ENCODE results near the gene TNNT3. TPM values are rescaled to one million over a fixed set of nuclear protein-coding genes. Genes with fewer than 3 reads are reported as not detected.

Gene TNNT3
- total and polyA plus RNA-seq, 11 donors = 17.1 to 84.5 (median 46.4) TPM

DNA sequence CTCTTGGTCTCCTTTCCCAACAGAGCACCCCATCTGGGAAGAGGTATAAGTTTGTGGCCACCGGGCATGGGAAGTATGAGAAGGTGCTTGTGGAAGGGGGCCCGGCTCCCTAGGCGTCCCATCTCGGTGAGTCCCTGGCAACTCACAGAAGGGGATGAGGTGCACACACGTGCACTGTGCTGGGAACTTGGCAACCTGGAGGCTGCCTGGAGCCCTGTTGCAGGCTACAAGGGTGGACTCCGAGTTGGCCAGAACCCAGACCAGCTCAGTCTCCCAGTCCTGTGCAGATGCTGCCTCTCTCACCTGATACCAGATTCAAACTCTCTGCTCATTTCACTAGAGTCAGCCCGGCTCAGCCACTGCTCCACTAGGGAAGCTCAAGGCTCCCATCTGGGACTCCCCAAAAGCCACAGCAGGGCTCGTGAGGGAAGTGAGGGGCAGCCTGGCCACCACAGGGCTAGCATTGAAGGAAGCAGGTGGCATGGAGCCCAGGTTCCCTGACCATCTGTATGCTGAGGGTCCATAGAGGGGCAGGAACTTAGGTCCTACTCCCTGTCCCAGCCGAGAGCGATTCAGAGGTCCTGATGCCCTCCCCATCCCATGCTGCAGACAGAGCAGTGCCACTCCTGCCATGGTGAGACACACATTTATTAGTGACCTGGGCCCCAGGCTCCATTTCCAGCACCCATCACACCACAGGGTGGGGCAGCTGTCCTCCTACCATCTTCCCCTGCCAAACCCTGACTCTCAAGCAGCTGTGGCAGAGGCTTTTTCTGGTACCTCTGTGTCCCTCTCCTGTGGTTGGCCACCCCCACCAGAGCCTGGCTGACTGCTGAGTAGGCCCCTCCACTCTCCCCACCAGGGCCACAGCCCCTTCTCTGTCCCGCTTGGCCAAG lies 31.8 kb upstream of the TNNT3 start:
- 85 to 94% (median 88%) methylated on average over 10 to 11 of the region's 11 CpGs for WGBS, 4 donors
- TF ChIP-seq POLR2A (IDR thresholded peaks at IDR 0.05) = no peak
- H3K9me3 ChIP-seq = no peaks in the 10 kb centered on the region
- no peak overlapping the region for H3K4me3 ChIP-seq
- ATAC-seq (no peak), DNase-seq (peak in 2 of 5 donors; percentile 21 to 33)
- H3K36me3 ChIP-seq = peaks cover 0 to 66% (median 38%) of the 10 kb centered on the region in 9 donors
- peaks cover 0 to 38% (median 5%) of the 10 kb centered on the region in 12 donors for H3K4me1 ChIP-seq
- no peaks in the 10 kb centered on the region for H3K27me3 ChIP-seq
- intact Hi-C loops (cut with DNase I) = loop anchor here in 2 of 10 donors (10.0 kb wide), 1 partner anchor 257 kb away; no protein-coding TSS in a partner anchor
- H3K27ac ChIP-seq = peak overlapping the region in 2 of 12 donors; percentile 30 to 71

DNA sequence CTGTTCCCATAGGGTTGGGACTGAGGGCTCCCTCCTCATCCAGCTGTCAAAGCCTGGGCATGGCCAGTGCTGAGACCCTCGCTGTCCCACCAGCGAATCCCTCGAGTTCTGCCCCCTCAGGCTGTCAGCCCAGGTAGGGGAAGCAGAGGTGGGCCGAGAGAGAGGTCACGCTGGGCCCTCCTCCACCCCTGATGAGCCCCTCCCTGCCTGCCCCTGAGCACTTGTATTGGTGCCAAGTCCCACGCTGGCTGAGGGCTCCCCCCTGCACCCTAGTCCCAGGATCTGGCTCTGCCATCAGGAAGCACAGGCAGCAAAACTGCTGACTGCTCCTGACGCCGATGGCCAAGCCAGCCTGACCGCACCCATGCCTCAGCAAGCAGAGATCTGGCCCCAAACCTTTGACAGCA lies 31.2 kb upstream of the TNNT3 start:
- Histone ChIP-seq H3K27ac (peak overlapping the region in 2 of 12 donors; percentile 30 to 71), H3K4me3 (no peak overlapping the region)
- 67 to 86% (median 77%) methylated on average over 6 to 9 of the region's 9 CpGs for WGBS, 4 donors

DNA sequence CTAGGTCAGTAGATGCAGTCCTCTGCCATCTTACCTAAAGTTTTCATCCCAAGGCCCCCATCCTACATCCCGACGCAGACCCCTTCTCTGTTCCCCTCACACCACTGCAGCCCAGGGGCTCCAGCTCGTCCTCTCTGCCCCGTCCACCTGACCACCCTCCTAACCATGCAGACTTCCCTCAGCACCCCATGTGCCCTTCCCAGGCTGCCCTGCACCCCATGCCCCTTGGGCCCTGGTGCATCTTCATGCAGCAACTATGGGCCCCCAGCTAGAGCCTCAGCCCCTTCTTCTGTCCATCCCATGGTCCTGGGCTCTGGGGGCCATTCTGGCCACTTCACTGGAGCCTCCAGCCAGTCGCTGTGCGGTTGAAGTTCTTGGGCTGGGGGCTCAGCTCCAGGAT lies 30.7 kb upstream of the TNNT3 start:
- intact Hi-C loops (cut with DNase I) = loop anchor here in 2 of 10 donors (10.0 kb wide), 1 partner anchor 256 kb away; no protein-coding TSS in a partner anchor
- WGBS, 4 donors = 87 to 94% (median 93%) methylated on average over 6 of the region's 6 CpGs

More for the DNA sequence above, 31.2 kb upstream of the TNNT3 start:
- DNase-seq (peak in 2 of 5 donors; percentile 24 to 58), ATAC-seq (no peak)
- intact Hi-C loops (cut with DNase I) = loop anchor here in 2 of 10 donors (10.0 kb wide), 1 partner anchor 256 kb away; no protein-coding TSS in a partner anchor
- Histone ChIP-seq H3K27me3 (no peaks in the 10 kb centered on the region), H3K36me3 (peaks cover 0 to 63% (median 38%) of the 10 kb centered on the region in 9 donors), H3K9me3 (no peaks in the 10 kb centered on the region), H3K4me1 (peaks cover 0 to 32% (median 0%) of the 10 kb centered on the region in 12 donors)
- TF ChIP-seq, protein P1, sequence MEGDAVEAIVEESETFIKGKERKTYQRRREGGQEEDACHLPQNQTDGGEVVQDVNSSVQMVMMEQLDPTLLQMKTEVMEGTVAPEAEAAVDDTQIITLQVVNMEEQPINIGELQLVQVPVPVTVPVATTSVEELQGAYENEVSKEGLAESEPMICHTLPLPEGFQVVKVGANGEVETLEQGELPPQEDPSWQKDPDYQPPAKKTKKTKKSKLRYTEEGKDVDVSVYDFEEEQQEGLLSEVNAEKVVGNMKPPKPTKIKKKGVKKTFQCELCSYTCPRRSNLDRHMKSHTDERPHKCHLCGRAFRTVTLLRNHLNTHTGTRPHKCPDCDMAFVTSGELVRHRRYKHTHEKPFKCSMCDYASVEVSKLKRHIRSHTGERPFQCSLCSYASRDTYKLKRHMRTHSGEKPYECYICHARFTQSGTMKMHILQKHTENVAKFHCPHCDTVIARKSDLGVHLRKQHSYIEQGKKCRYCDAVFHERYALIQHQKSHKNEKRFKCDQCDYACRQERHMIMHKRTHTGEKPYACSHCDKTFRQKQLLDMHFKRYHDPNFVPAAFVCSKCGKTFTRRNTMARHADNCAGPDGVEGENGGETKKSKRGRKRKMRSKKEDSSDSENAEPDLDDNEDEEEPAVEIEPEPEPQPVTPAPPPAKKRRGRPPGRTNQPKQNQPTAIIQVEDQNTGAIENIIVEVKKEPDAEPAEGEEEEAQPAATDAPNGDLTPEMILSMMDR (IDR thresholded peaks at IDR 0.05) = no peak
- no peak for TF ChIP-seq POLR2A (IDR thresholded peaks at IDR 0.05)

DNA sequence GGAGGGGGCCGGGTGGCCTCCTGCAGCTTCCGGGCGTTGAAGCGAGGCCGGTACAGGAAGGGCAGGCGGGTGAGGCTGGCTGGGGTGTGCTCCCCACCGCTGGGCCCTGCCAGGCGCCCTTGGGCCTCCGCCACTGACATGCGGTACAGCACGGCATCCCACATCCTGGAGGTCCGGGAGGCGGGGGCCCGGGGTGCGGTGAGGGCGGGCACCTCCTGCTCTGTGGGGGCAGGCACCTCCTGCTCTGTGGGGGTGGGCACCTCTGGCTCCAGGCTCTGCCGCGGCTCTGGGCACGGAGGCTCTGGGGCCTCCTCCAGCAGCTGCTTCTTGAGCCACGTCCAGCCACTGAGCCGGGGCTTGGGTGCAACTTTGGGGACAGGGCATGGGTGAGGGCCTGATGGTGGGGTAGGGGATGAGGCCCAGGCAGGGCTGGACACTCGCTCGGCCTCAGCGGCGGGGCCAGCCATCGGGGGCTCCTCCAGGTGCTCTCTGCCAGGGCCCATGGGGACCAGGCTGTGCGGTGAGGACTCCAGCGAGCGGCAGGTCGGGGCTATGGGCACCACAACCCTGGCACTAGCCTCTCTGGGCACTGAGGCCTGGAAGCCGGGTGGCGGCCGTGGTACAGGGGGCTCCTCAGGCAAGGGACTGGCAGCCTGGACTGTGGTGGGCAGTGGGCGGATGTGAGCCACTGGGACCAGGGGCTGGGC lies 30.1 kb upstream of the TNNT3 start:
- peaks cover 0 to 32% (median 0%) of the 10 kb centered on the region in 12 donors for H3K4me1 ChIP-seq
- H3K4me3 ChIP-seq = peak overlapping the region in 1 of 12 donors; percentile 16
- H3K27me3 ChIP-seq = no peaks in the 10 kb centered on the region
- H3K27ac ChIP-seq = peak overlapping the region in 1 of 12 donors; percentile 71
- 81 to 92% (median 86%) methylated on average over 20 to 34 of the region's 34 CpGs for WGBS, 4 donors
- intact Hi-C loops (cut with DNase I) = loop anchor here in 2 of 10 donors (10.0 kb wide), 1 partner anchor 255 kb away; no protein-coding TSS in a partner anchor
- DNase-seq (peak in 3 of 5 donors; percentile 30 to 84 (median 41)), ATAC-seq (peak in 2 of 4 donors; percentile 7 to 25)
- no peak for TF ChIP-seq POLR2A (IDR thresholded peaks at IDR 0.05)
- TF ChIP-seq, protein P1 (IDR thresholded peaks at IDR 0.05) = no peak
- no peaks in the 10 kb centered on the region for H3K9me3 ChIP-seq
- H3K36me3 ChIP-seq = peaks cover 0 to 53% (median 38%) of the 10 kb centered on the region in 9 donors

More for the DNA sequence above, 30.7 kb upstream of the TNNT3 start:
- H3K27me3 ChIP-seq = no peaks in the 10 kb centered on the region
- no peak for ATAC-seq
- no peaks in the 10 kb centered on the region for H3K9me3 ChIP-seq
- peak overlapping the region in 2 of 12 donors; percentile 30 to 71 for H3K27ac ChIP-seq
- peaks cover 0 to 59% (median 38%) of the 10 kb centered on the region in 9 donors for H3K36me3 ChIP-seq
- H3K4me3 ChIP-seq = peak overlapping the region in 1 of 12 donors; percentile 16
- peak in 2 of 5 donors; percentile 22 to 25 for DNase-seq
- no peak for TF ChIP-seq POLR2A (IDR thresholded peaks at IDR 0.05)
- TF ChIP-seq, protein P1 (IDR thresholded peaks at IDR 0.05) = no peak
- H3K4me1 ChIP-seq = peaks cover 0 to 32% (median 0%) of the 10 kb centered on the region in 12 donors

All from heart left ventricle (tissue), 16 donors.